Liver (tissue), 9 donors: ENCODE data around the gene XPNPEP3. TPM values are rescaled to one million over a fixed set of nuclear protein-coding genes. Genes with fewer than 3 reads are reported as not detected.
A peak's percentile ranks its signal among the peaks of the same experiment; 100 is the strongest.

ENCODE experiments used
- DNase-seq: peaks from one replicate; pipeline ENCODE4 v3.0.0-alpha.2; 2017; ENCODE audit warnings: low spot score
- H3K27ac ChIP-seq, 2 donors: one replicate each; pipeline ENCODE4 v1.7.0; 2013; ENCODE audit warnings: inconsistent platforms in 2 of 2, low read length in 2 of 2, control low read depth in 1 of 2, low read depth in 1 of 2, mild to moderate bottlenecking in 1 of 2
- H3K27me3 ChIP-seq, 4 donors: one replicate each; pipeline versions ENCODE4 v1.6.1 to v1.7.0; 2013; ENCODE audit warnings: low read length in 3 of 4, inconsistent platforms in 1 of 4, mild to moderate bottlenecking in 1 of 4, moderate library complexity in 1 of 4; ENCODE audit not compliant: control insufficient read depth in 4 of 4, insufficient read depth in 4 of 4
- H3K36me3 ChIP-seq, 4 donors: one replicate each; pipeline versions ENCODE4 v1.6.1 to v1.7.0; 2013; ENCODE audit warnings: low read length in 3 of 4, mild to moderate bottlenecking in 3 of 4, low read depth in 1 of 4, moderate library complexity in 1 of 4; ENCODE audit not compliant: control insufficient read depth in 4 of 4, insufficient read depth in 3 of 4
- H3K4me1 ChIP-seq, 4 donors: one replicate each; pipeline versions ENCODE4 v1.6.1 to v1.7.0; 2013; ENCODE audit warnings: low read length in 3 of 4, mild to moderate bottlenecking in 3 of 4, moderate library complexity in 1 of 4; ENCODE audit not compliant: control insufficient read depth in 4 of 4, insufficient read depth in 4 of 4
- H3K4me3 ChIP-seq, 3 donors: one replicate each; pipeline versions ENCODE4 v1.6.1 to v1.7.0; 2013; ENCODE audit warnings: low read length in 3 of 3, control low read depth in 1 of 3, low read depth in 1 of 3, mild to moderate bottlenecking in 1 of 3
- H3K9ac ChIP-seq, 2 donors: one replicate each; pipeline ENCODE4 v1.7.0; 2013; ENCODE audit warnings: low read length in 2 of 2, mild to moderate bottlenecking in 2 of 2, moderate library complexity in 2 of 2, control low read depth in 1 of 2, low read depth in 1 of 2
- H3K9me3 ChIP-seq, 4 donors: one replicate each; pipeline versions ENCODE4 v1.6.1 to v1.7.0; 2013; ENCODE audit warnings: low read length in 3 of 4; ENCODE audit not compliant: control insufficient read depth in 4 of 4
- ATF3 ChIP-seq: IDR thresholded peaks from 2 replicates; pipeline ENCODE4 v1.6.1; 2016; ENCODE audit warnings: antibody characterized with exemption
- CTCF ChIP-seq: fragments of 150-350 bp; IDR thresholded peaks from 2 replicates; pipeline ENCODE4 v1.5.1; 2017; ENCODE audit warnings: improper control_type of control experiment, low read depth, low read length; ENCODE audit not compliant: missing input control
- EGR1 ChIP-seq, 2 donors: IDR thresholded peaks; 2 replicates each; pipeline ENCODE4 v1.6.1; 2016 to 2018; ENCODE audit warnings: antibody characterized with exemption in 2 of 2, low read depth in 2 of 2
- FOXA1 ChIP-seq: IDR thresholded peaks from 2 replicates; pipeline ENCODE4 v1.6.1; 2016; ENCODE audit warnings: antibody characterized with exemption
- GABPA ChIP-seq, 2 donors: IDR thresholded peaks in 1 of 2; conservative IDR thresholded peaks in 1 of 2; 2 replicates each; pipeline ENCODE4 v1.6.1; 2016; ENCODE audit warnings: antibody characterized with exemption in 2 of 2, mild to moderate bottlenecking in 1 of 2, moderate library complexity in 1 of 2
- HNF4A ChIP-seq, 2 donors: conservative IDR thresholded peaks; 2 replicates each; pipeline ENCODE4 v1.6.1; 2016; ENCODE audit warnings: antibody characterized with exemption in 2 of 2, mild to moderate bottlenecking in 2 of 2
- HNF4G ChIP-seq: IDR thresholded peaks from 2 replicates; pipeline ENCODE4 v1.6.1; 2016; ENCODE audit warnings: antibody characterized with exemption
- JUND ChIP-seq, 2 donors: IDR thresholded peaks; 2 replicates each; pipeline ENCODE4 v1.6.1; 2016; ENCODE audit warnings: antibody characterized with exemption in 2 of 2
- NR2F2 ChIP-seq: IDR thresholded peaks from 2 replicates; pipeline ENCODE4 v1.6.1; 2016; ENCODE audit warnings: antibody characterized with exemption
- RAD21 ChIP-seq, 2 donors: IDR thresholded peaks; 2 replicates each; pipeline ENCODE4 v1.6.1; 2016; ENCODE audit warnings: antibody characterized with exemption in 2 of 2, mild to moderate bottlenecking in 2 of 2
- REST ChIP-seq: IDR thresholded peaks from 2 replicates; pipeline ENCODE4 v1.6.1; 2016; ENCODE audit warnings: antibody characterized with exemption, mild to moderate bottlenecking
- RXRA ChIP-seq, 2 donors: IDR thresholded peaks; 2 replicates each; pipeline ENCODE4 v1.6.1; 2017 to 2018; ENCODE audit warnings: antibody characterized with exemption in 2 of 2, mild to moderate bottlenecking in 1 of 2
- SP1 ChIP-seq: IDR thresholded peaks from 2 replicates; pipeline ENCODE4 v1.6.1; 2018; ENCODE audit warnings: antibody characterized with exemption, mild to moderate bottlenecking
- TAF1 ChIP-seq: conservative IDR thresholded peaks from 2 replicates; pipeline ENCODE4 v1.6.1; 2016; ENCODE audit warnings: antibody characterized with exemption, mild to moderate bottlenecking
- YY1 ChIP-seq: IDR thresholded peaks from 2 replicates; pipeline ENCODE4 v1.6.1; 2016; ENCODE audit warnings: antibody characterized with exemption, mild to moderate bottlenecking
- ZBTB33 ChIP-seq: IDR thresholded peaks from 2 replicates; pipeline ENCODE4 v1.6.1; 2016; ENCODE audit warnings: antibody characterized with exemption
- WGBS: extraction: QIAGEN DNeasy Blood & Tissue Kit; methylation state at CpG from one replicate; pipeline ENCODE4 v1.1.7; 2013; 5-methylcytosine and 5-hydroxymethylcytosine counted together
- polyA plus RNA-seq, 2 donors: library from polyadenylated mRNA; stranded (reverse) in 1 of 2; unstranded in 1 of 2; fragments of 200-250 nt in 1 of 2; fragments of >200 nt in 1 of 2; fragmentation: Nextera tagmentation in 1 of 2; extraction: Ambion mirVana in 1 of 2; gene quantifications; one replicate each; pipeline versions ENCODE4 v1.2.1 to v1.2.3, GENCODE V29; 2013 to 2015
- total RNA-seq, 2 donors: library from RNA; depleted of rRNA; stranded (reverse); fragments of >200 nt; gene quantifications; one replicate each; pipeline ENCODE4 v1.2.3, GENCODE V29; 2014
- donor health status: healthy.
- donor health status: healthy.
- donor health status: healthy.
- donor health status: healthy.
- donor health status: healthy.

The XPNPEP3 gene
- total and polyA plus RNA-seq, 4 donors, result 5.5 to 16.4 (median 8.6) TPM

GRCh38 chr22:40877488-40877887 lies 20.5 kb downstream of the XPNPEP3 start:
- H3K4me3 ChIP-seq, result no peak overlapping the region
- H3K36me3 ChIP-seq, result peaks cover 8 to 11% (median 10%) of the 10 kb centered on the region in 4 donors
- 64% methylated on average over 3 of the region's 3 CpGs for WGBS
- H3K27ac ChIP-seq, result no peak overlapping the region
- no peak for TF ChIP-seq EGR1 (IDR thresholded peaks at IDR 0.05; ENCODE audit: low read depth in 2 of 2)
- peak; percentile 6 to 21 for TF ChIP-seq HNF4A (conservative IDR thresholded peaks at IDR 0.05)
- no peak for DNase-seq
- peaks cover 0 to 3% (median 0%) of the 10 kb centered on the region in 4 donors for H3K4me1 ChIP-seq
- no peak overlapping the region for H3K9ac ChIP-seq
- no peaks in the 10 kb centered on the region for H3K9me3 ChIP-seq
- no peaks in the 10 kb centered on the region for H3K27me3 ChIP-seq

GRCh38 chr22:40878922-40879321 lies 22.0 kb downstream of the XPNPEP3 start:
- peaks cover 9 to 19% (median 14%) of the 10 kb centered on the region in 4 donors for H3K36me3 ChIP-seq
- no peak for TF ChIP-seq JUND (IDR thresholded peaks at IDR 0.05)
- no peak for TF ChIP-seq SP1
- no peak for TF ChIP-seq HNF4G
- DNase-seq, result no peak

GRCh38 chr22:40889116-40889515 lies 32.2 kb downstream of the XPNPEP3 start:
- Histone ChIP-seq H3K4me1 (no peaks in the 10 kb centered on the region), H3K27me3 (no peaks in the 10 kb centered on the region), H3K4me3 (no peak overlapping the region), H3K36me3 (peaks cover 2 to 39% (median 26%) of the 10 kb centered on the region in 4 donors), H3K27ac (no peak overlapping the region), H3K9me3 (no peaks in the 10 kb centered on the region), H3K9ac (no peak overlapping the region)
- no peak for TF ChIP-seq ZBTB33
- TF ChIP-seq ATF3, result no peak
- TF ChIP-seq RXRA (IDR thresholded peaks at IDR 0.05), result no peak
- TF ChIP-seq REST, result no peak
- no peak for TF ChIP-seq CTCF
- TF ChIP-seq TAF1, result no peak
- TF ChIP-seq YY1, result no peak
- TF ChIP-seq RAD21 (IDR thresholded peaks at IDR 0.05), result no peak
- no peak for TF ChIP-seq NR2F2
- no peak for TF ChIP-seq GABPA (IDR thresholded peaks at IDR 0.05 in 1 of 2, conservative IDR thresholded peaks at IDR 0.05 in 1 of 2)
- no peak for TF ChIP-seq FOXA1
- DNase-seq, result no peak

More at GRCh38 chr22:40878922-40879321, 22.0 kb downstream of the XPNPEP3 start:
- Histone ChIP-seq H3K4me1 (peaks cover 0 to 3% (median 0%) of the 10 kb centered on the region in 4 donors), H3K9ac (no peak overlapping the region), H3K9me3 (no peaks in the 10 kb centered on the region), H3K4me3 (no peak overlapping the region), H3K27me3 (no peaks in the 10 kb centered on the region), H3K27ac (no peak overlapping the region)
- 91% methylated on average over 2 of the region's 2 CpGs for WGBS
